LNCaP clone FGC (cell line): Measurements from ENCODE around the gene RBP3.

Source experiments
- DNase-seq: peaks from one replicate; pipeline ENCODE4 v3.0.0-alpha.2; 2011; ENCODE audit warnings: low read depth
- H3K4me3 ChIP-seq: 2 replicates; pipeline ENCODE4 v1.5.1; 2011; ENCODE audit warnings: mild to moderate bottlenecking, low read depth, low read length, control low read depth
- CTCF ChIP-seq: IDR thresholded peaks from 2 replicates; pipeline ENCODE4 v1.5.1; 2012; ENCODE audit warnings: mild to moderate bottlenecking; ENCODE audit not compliant: control insufficient read depth, insufficient read depth; ENCODE audit errors: extremely low read depth

RBP3 gene

DNA sequence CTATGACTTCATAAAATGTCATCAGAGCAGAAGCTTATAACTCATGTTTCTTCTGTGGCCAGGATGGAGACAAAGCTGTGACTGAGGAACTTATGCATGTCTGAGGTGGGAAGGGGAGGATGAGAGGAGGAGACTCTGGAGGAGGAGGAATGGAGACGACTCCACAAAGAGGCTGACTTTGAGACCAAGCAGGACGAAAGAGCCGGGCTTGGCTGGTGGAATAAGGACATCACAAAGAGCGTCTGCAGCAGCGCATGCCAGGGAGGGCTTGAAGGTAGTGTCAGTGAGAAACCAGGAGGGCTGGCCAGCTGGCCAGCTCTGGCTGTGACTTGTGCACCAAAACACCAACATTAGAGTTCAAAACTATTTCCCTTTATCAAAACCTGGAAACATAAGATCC is 32.0 kb upstream of the RBP3 start:
- H3K4me3 ChIP-seq = no peak overlapping the region
- DNase-seq = no peak
- TF ChIP-seq CTCF = no peak

DNA sequence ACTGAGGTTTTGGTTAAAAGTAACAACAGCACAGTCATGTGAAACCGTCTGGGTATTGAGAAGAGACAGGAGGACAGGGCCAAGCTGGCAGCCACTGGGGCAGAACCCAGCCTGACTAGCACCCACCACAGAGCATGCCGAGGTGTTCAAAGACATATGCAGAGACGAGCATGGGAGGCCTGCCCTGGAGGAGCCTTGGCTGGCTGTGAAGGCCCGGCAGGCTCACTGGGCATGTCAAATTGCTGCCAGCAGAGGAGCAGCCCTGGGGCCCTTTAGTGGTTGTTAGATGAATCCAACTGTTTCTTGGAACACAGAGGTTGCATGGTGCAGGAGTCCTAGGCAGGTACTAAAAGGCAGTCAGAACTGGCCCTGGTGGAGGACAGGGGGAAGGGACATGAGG is 30.9 kb upstream of the RBP3 start:
- H3K4me3 ChIP-seq = no peak overlapping the region
- no peak for DNase-seq
- no peak for TF ChIP-seq CTCF

- no peak for DNase-seq
- H3K4me3 ChIP-seq = no peak overlapping the region
- TF ChIP-seq CTCF = no peak
Observed at GRCh38 chr10:47318706-47319105, 29.5 kb upstream of the RBP3 start.

DNA sequence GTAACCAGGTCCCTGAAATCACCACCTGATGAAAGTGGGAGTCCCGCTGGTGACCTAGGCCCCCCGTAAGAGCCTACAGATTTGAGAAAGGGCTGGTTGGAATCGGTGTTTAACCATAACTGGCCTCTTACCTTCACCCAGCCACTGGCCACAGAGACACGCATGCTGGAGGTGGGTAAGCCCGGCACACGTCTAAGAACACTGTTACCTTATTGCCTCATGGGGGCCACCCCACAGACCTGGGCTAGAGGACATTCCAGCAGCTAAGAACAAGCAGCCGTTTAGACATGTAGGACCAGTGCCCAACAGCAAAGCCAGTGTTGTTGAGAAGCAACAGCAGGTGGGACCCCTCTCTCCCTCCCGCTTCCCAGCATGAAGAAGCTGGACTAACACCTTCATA is 28.4 kb upstream of the RBP3 start:
- TF ChIP-seq CTCF = no peak
- H3K4me3 ChIP-seq = no peak overlapping the region
- no peak for DNase-seq

DNA sequence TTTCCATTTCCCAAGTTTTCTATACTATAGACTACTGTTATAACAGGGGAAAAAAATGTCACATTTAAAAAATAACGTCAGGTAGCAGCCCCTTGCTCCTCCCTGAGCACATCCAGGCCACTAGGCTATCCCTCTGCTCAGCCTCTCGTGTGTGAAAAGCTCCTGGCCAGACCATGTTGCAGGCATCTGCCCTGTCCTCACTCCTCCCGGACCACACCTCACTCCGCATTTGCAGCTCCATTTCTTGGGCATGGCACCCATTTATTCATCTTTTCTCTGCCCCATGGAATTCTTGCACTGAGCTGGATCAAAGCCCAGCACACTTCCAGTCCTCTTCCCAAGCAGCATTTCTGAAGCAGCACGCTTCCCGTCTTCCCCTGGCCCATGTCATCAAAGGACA is 27.4 kb upstream of the RBP3 start:
- DNase-seq = no peak
- TF ChIP-seq CTCF = no peak
- no peak overlapping the region for H3K4me3 ChIP-seq

GRCh38 chr10:47321521-47322195 is 26.5 kb upstream of the RBP3 start:
- no peak for TF ChIP-seq CTCF
- H3K4me3 ChIP-seq = no peak overlapping the region

More at GRCh38 chr10:47321521-47322195, 26.5 kb upstream of the RBP3 start:
- no peak for DNase-seq
